Ovary (tissue), 9 donors: Measurements from ENCODE around the gene PLAA. TPM values are rescaled to one million over a fixed set of nuclear protein-coding genes. Genes with fewer than 3 reads are reported as not detected.

Experiments used
- DNase-seq, 5 donors: peaks; one replicate each; pipeline ENCODE4 v3.0.0-alpha.2; 2019 to 2020
- H3K27ac ChIP-seq, 2 donors: fragments of 200-600 bp; one replicate each; pipeline versions ENCODE4 v1.5.1 to v1.8.0; 2019 to 2022
- H3K27me3 ChIP-seq: fragments of 200-600 bp; one replicate; pipeline ENCODE4 v1.8.0; 2022
- H3K36me3 ChIP-seq: fragments of 200-600 bp; sonication (generic); one replicate; pipeline ENCODE4 v1.5.1; 2019
- H3K4me1 ChIP-seq: one replicate; pipeline ENCODE4 v1.8.1; 2013; ENCODE audit warnings: mild to moderate bottlenecking, moderate library complexity; ENCODE audit not compliant: insufficient read depth
- H3K4me3 ChIP-seq: fragments of 200-600 bp; sonication (generic); one replicate; pipeline ENCODE4 v1.5.1; 2017
- H3K9me3 ChIP-seq, 2 donors: fragments of 200-600 bp in 1 of 2; sonication (generic) in 1 of 2; one replicate each; pipeline versions ENCODE4 v1.5.1 to v1.8.1; 2013 to 2019; ENCODE audit warnings: mild to moderate bottlenecking in 1 of 2, moderate library complexity in 1 of 2
- EP300 ChIP-seq: sonication (generic); formaldehyde crosslinking; IDR thresholded peaks from one replicate; pipeline ENCODE4 v1.6.1; 2017; ENCODE audit warnings: antibody characterized with exemption
- POLR2A ChIP-seq: fragments of 450-650 bp; IDR thresholded peaks from one replicate; pipeline ENCODE4 v1.6.1; 2017; ENCODE audit warnings: antibody characterized with exemption, mild to moderate bottlenecking, moderate library complexity
- WGBS, 3 donors: extraction: QIAGEN DNeasy Blood & Tissue Kit in 1 of 3; methylation state at CpG; one replicate each; pipeline versions ENCODE4 v1.1.5 to v1.1.7; 2013 to 2017; 5-methylcytosine and 5-hydroxymethylcytosine counted together
- intact Hi-C, 4 donors: fragments of 100-400 bp; cut with DNase I; formaldehyde crosslinking; loops; one replicate each; pipeline versions ENCODE4 v1.11.0 to v1.15.1; 2022 to 2023
- polyA plus RNA-seq, 2 donors: library from polyadenylated mRNA; stranded (reverse); fragments of 200-250 nt in 1 of 2; fragments of 350-450 nt in 1 of 2; fragmentation: Illumina TruSeq in 1 of 2; extraction: RNeasy Lipid Tissue Mini Kit (QIAGEN cat#74804) in 1 of 2; gene quantifications; one replicate each; pipeline ENCODE4 v1.2.3, GENCODE V29; 2013 to 2014
- total RNA-seq, 7 donors: library from RNA; depleted of rRNA in 2 of 7; stranded (reverse); fragments of >200 nt in 2 of 7; fragmentation: NEBNext Ultra II Directional in 3 of 7; extraction: Animal tissue kit (Norgen Biotek cat#: 25700) in 3 of 7; gene quantifications; one replicate each; pipeline versions ENCODE4 v1.1.0 to v1.2.4, GENCODE V29; 2016 to 2023
- TF ChIP-seq, protein P1 (sequence below), 3 donors: fragments of 450-650 bp in 2 of 3; fragments of 200-600 bp in 1 of 3; IDR thresholded peaks; one replicate each; pipeline versions ENCODE4 v1.5.1 to v1.8.0; 2016 to 2022; ENCODE audit warnings: antibody characterized with exemption in 3 of 3, mild to moderate bottlenecking in 1 of 3
- donor health status: DM: no; HTN: no; CAD: no; lungs with moderate emphysema.
- donor health status: DM: no; HTN: no; CAD: no.
- donor health status: Bipolar disorder and iron deficiency.
- donor health status: DM: yes; HTN: yes; CAD: no.
- donor health status: DM: no; HTN: no; CAD: no.
- donor health status: DM: yes; HTN: yes; CAD: no.

The PLAA gene
- total and polyA plus RNA-seq, 9 donors, result 11.6 to 27.2 (median 20.2) TPM

GRCh38 chr9:26904671-26905070 lies 42.4 kb downstream of the PLAA start:
- WGBS, 3 donors, result 19 to 42% (median 29%) methylated on average over 1 of the region's 1 CpG
- no peak for DNase-seq
- Histone ChIP-seq H3K27me3 (no peaks in the 10 kb centered on the region), H3K9me3 (no peaks in the 10 kb centered on the region), H3K4me1 (no peaks in the 10 kb centered on the region), H3K27ac (no peak overlapping the region), H3K36me3 (no peaks in the 10 kb centered on the region), H3K4me3 (no peak overlapping the region)
- TF ChIP-seq EP300 (no peak), POLR2A (no peak)
- TF ChIP-seq, protein P1, sequence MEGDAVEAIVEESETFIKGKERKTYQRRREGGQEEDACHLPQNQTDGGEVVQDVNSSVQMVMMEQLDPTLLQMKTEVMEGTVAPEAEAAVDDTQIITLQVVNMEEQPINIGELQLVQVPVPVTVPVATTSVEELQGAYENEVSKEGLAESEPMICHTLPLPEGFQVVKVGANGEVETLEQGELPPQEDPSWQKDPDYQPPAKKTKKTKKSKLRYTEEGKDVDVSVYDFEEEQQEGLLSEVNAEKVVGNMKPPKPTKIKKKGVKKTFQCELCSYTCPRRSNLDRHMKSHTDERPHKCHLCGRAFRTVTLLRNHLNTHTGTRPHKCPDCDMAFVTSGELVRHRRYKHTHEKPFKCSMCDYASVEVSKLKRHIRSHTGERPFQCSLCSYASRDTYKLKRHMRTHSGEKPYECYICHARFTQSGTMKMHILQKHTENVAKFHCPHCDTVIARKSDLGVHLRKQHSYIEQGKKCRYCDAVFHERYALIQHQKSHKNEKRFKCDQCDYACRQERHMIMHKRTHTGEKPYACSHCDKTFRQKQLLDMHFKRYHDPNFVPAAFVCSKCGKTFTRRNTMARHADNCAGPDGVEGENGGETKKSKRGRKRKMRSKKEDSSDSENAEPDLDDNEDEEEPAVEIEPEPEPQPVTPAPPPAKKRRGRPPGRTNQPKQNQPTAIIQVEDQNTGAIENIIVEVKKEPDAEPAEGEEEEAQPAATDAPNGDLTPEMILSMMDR (IDR thresholded peaks at IDR 0.05), result no peak
- intact Hi-C loops, result no loop called here

DNA sequence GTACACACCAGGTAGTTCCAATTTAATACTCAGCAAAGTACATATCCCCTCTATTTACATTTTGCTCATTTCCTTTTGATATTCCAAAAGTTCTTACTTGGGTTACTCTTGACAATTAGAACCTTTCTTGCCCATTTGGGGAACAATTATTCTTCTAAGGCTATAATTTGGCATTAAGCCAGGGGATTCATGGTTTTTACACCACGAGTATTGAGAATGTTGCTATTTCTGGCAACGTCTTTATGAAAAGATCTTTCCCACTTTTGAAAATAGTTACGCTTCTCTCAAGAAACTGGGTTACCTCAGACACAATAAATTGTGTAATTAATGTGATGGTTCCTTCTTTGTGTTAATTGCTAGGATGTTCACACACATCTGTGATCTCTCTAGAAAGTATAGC lies 43.0 kb downstream of the PLAA start:
- H3K27me3 ChIP-seq, result no peaks in the 10 kb centered on the region
- intact Hi-C loops, result no loop called here
- 45 to 67% (median 50%) methylated on average over 3 of the region's 3 CpGs for WGBS, 3 donors
- no peaks in the 10 kb centered on the region for H3K9me3 ChIP-seq
- H3K27ac ChIP-seq, result no peak overlapping the region
- TF ChIP-seq, protein P1 (IDR thresholded peaks at IDR 0.05), result no peak
- TF ChIP-seq POLR2A (no peak), EP300 (no peak)
- H3K36me3 ChIP-seq, result no peaks in the 10 kb centered on the region
- no peak overlapping the region for H3K4me3 ChIP-seq
- H3K4me1 ChIP-seq, result no peaks in the 10 kb centered on the region
- DNase-seq, result no peak

DNA sequence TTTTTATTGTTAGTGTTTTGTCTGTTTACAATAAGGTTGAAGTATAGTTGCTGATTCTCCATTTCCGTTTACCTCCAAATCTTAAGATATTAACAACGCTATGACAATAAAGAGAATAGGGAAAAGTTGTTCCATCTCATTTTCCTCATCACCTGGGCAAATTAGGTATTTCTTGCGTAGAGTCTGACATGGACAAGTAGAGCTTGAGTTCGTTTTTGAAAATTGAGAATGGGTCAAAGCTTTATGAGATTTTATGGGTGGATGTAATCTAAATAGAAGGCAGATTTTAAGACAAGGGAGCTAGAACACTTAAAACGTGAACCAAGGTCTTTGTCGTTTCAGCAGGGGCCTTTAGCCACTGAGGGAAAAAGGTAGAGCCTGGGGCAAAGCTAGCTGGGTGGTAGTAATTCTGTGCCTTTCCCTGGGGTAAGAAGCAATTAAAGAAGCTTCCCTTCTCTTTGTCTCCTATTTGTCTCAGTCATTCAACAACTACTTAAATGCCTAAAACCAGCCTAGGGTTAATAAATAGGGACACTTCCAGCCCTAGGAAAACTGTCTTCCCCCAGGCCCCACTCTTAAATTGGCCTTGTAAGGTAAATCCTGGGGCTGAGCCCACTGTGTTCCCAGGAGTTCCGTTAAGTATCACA lies 53.9 kb downstream of the PLAA start:
- Histone ChIP-seq H3K36me3 (no peaks in the 10 kb centered on the region), H3K9me3 (no peaks in the 10 kb centered on the region), H3K4me3 (peak overlapping the region; percentile 82), H3K4me1 (peaks cover 2% of the 10 kb centered on the region), H3K27me3 (no peaks in the 10 kb centered on the region), H3K27ac (peak overlapping the region in 1 of 2 donors; percentile 94)
- intact Hi-C loops, result no loop called here
- no peak for DNase-seq
- 18 to 28% (median 20%) methylated on average over 7 of the region's 7 CpGs for WGBS, 3 donors
- TF ChIP-seq POLR2A (no peak), EP300 (peak; percentile 4)

GRCh38 chr9:26892251-26893029 lies 54.6 kb downstream of the PLAA start, which contains the start of gene CAAP1:
CAAP1 (minus strand) TSS chr9:26892802; CDS start chr9:26892715, 87 bp downstream.
- 0 to 1% (median 1%) methylated on average over 52 to 70 of the region's 70 CpGs for WGBS, 3 donors
- peak; percentile 91 to 96 (median 92) for DNase-seq
- Histone ChIP-seq H3K4me1 (peaks cover 2% of the 10 kb centered on the region), H3K4me3 (peak within 1 kb of the TSS; percentile 82), H3K36me3 (no peaks in the 10 kb centered on the region), H3K27ac (peak within 1 kb of the TSS; percentile 47 to 94), H3K27me3 (no peaks in the 10 kb centered on the region), H3K9me3 (no peaks in the 10 kb centered on the region)
- intact Hi-C loops, result no loop called here
- TF ChIP-seq POLR2A, result peak; percentile 56
- TF ChIP-seq, protein P1 (IDR thresholded peaks at IDR 0.05), result peak in 2 of 3 donors; percentile 22 to 45
- no peak for TF ChIP-seq EP300

DNA sequence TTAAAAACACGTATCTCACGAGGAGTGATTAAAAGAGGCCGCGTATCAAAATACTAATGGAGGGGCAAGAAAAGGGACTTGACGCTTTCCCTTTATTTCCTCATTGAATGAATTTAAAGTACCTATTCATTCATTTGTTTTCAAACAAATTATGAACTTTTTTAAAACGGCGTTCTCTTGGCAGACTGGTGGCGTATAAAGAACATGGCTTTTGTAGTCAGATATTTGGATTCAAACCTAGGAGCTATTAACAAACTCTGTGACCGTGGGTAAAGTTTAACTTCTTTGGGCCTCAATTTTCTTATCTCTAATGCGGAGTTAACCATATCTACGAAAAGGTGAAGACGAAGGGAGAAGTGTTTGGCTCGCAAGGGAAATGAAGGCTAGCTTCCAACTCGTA lies 55.3 kb downstream of the PLAA start:
- TF ChIP-seq POLR2A (no peak), EP300 (no peak)
- TF ChIP-seq, protein P1 (IDR thresholded peaks at IDR 0.05), result no peak
- H3K4me3 ChIP-seq, result peak overlapping the region; percentile 82
- intact Hi-C loops, result no loop called here
- DNase-seq, result no peak
- H3K27ac ChIP-seq, result peak overlapping the region in 1 of 2 donors; percentile 94
- no peaks in the 10 kb centered on the region for H3K9me3 ChIP-seq
- no peaks in the 10 kb centered on the region for H3K27me3 ChIP-seq
- peaks cover 2% of the 10 kb centered on the region for H3K4me1 ChIP-seq
- 1 to 2% (median 1%) methylated on average over 14 of the region's 14 CpGs for WGBS, 3 donors
- no peaks in the 10 kb centered on the region for H3K36me3 ChIP-seq
